Right ventricle myocardium superior (tissue), 1 donor: ENCODE measurements around the gene RASGRF2. TPM values are rescaled to one million over a fixed set of nuclear protein-coding genes. Genes with fewer than 3 reads are reported as not detected.
"Not testable (repeated sequence)": the region's sequence is repeated elsewhere in the genome, so short reads cannot be mapped to it uniquely, and the experiment has no call there.

ENCODE experiments used
- ATAC-seq: fragments of 200-7000 bp; cut with Tn5 transposase; one replicate; pipeline ENCODE4 v1.9.1; 2020; ENCODE audit warnings: mild to moderate bottlenecking; ENCODE audit not compliant: poor library complexity
- DNase-seq: peaks from one replicate; pipeline ENCODE4 v3.0.0-alpha.2; 2020
- intact Hi-C: fragments of 100-400 bp; cut with DNase I; formaldehyde crosslinking; loops from one replicate; pipeline ENCODE4 v1.11.2; 2022
- total RNA-seq: library from RNA; stranded (reverse); fragmentation: NEBNext Ultra II Directional; extraction: Animal tissue kit (Norgen Biotek cat#: 25700); gene quantifications from one replicate; pipeline ENCODE4 v1.2.1, GENCODE V29; 2021
- donor health status: DM: no; HTN: yes; CAD: no; lungs with severe emphysema.

RASGRF2 gene
- total RNA-seq, 1 donor from 2014 or later = 6.4 TPM

GRCh38 chr5:81235287-81236072, 275.3 kb downstream of the RASGRF2 start:
- DNase-seq = peak; percentile 61
- intact Hi-C loops = no loop called here
- peak; percentile 49 for ATAC-seq

- intact Hi-C loops = no loop called here
- peak; percentile 44 for ATAC-seq
- no peak for DNase-seq
Measured at GRCh38 chr5:81238460-81238859, 278.3 kb downstream of the RASGRF2 start.

GRCh38 chr5:81239613-81240012, 279.4 kb downstream of the RASGRF2 start:
- intact Hi-C loops = no loop called here
- DNase-seq (no peak), ATAC-seq (no peak)

GRCh38 chr5:81241001-81241400, 280.8 kb downstream of the RASGRF2 start:
- no peak for DNase-seq
- ATAC-seq = no peak
- intact Hi-C loops = no loop called here

DNA sequence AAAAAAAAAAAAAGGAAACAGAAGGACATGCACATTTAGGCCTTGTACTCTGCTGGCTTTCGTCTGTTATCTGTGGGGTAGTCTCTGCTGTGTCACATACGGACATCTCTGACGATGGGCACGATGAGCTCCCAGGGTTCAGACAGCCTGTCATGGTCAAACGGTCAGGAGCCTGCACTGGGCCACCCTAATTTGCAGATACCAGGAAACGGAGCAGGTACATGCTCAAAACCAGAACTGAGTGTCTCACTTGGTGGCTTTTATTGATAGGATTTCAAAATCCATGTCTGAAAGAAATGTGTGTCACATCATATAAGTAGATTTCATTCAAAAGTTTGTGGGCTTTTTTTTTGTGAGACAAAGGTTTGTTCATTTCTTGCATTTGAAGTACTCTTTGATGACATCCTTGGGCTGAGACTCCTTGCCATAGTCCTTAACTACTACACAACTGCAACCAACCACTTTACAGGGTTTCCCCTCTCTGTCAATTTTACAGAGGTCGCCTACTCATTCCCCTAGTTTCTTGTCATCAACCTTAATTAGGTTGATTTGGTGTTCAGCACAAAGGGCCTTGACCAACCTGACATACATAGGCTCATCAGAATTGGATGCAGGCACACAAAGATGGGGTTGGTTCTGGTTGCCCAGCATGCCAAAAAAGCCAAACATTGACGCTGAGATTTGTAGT, 281.9 kb downstream of the RASGRF2 start:
- DNase-seq = no peak
- intact Hi-C loops = no loop called here
- no peak for ATAC-seq

GRCh38 chr5:81242906-81243436, 282.8 kb downstream of the RASGRF2 start:
- no peak for DNase-seq
- intact Hi-C loops = no loop called here
- peak; percentile 25 for ATAC-seq

GRCh38 chr5:81244451-81244850, 284.3 kb downstream of the RASGRF2 start:
- no peak for DNase-seq
- intact Hi-C loops = no loop called here
- ATAC-seq = no peak

DNA sequence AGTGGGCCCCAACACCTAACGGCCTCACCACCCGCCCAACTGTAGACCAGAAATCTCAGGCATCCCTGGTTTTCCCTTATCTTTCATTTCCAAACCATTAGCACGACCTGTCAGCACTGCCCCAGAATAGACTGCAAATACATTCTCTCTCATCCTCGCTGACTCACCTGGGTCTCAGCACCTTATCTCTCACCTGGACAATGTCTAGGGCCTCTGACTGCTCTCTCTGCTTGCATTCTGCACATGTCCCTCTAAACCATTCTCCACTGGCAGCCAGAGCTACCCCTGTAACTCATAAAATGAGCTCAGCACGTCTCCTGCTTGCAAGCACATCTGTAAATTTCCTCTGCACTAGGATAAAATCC, 285.7 kb downstream of the RASGRF2 start:
- DNase-seq (no peak), ATAC-seq (no peak)
- intact Hi-C loops = no loop called here

DNA sequence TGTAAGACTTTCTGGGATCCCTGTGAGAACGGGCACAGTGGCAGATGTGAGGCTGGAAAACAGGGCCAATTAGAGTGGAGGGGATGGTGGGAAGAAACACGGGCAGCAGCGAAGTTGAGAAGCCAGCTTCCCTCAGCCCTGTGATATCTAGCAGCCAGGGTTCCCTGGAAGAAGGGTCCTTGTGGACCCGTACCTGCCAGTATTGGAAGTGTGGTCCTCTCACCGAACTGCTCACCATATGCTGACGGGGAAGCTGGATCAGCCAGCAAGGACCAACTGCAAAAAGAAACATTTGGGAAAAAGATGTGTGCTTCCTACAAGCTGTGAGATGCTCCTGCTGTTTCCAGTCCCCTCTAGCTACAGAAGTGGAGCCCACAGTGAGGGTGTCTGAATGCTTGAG, 286.5 kb downstream of the RASGRF2 start:
- DNase-seq = no peak
- no peak for ATAC-seq
- intact Hi-C loops = no loop called here

GRCh38 chr5:81247441-81247972, 287.3 kb downstream of the RASGRF2 start:
- no peak for DNase-seq
- no peak for ATAC-seq
- intact Hi-C loops = no loop called here

DNA sequence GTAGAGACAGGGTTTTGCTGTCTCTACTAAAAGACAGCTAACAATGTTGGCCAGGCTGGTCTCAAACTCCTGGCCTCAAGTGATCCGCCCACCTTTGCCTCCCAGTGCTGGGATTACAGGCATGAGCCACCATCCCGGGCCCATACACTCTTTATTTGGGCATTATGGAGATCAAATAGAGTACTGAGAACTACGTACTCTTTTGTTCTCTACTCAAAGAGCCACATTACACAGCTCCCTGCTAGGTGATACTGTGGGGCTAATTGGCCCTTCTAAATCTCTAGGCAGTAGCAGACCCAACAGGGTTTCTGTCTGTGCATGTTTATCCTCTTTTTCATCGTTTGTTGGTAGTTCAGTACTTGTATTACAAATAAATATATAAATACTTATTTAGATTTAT, 289.1 kb downstream of the RASGRF2 start:
- intact Hi-C loops = no loop called here
- no peak for DNase-seq
- no peak for ATAC-seq

DNA sequence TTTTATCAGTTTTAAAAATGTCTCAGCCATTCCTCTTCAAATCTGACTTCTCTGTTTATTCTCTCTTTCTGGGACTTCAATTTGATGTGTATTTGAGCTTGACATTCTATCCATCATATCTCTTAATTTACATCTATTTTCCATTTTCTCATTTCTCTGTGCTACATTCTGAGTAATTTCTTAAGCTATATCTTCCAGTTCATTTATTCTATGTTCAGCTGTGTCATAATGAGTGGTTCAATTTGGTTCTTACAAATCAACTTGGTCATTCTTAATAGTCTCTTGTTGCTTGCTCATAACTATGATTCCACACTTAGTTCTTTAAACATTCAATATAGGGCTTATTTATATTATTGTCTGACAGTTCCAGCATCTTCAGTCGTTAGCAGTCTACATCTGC, 289.8 kb downstream of the RASGRF2 start:
- ATAC-seq (no peak), DNase-seq (no peak)
- intact Hi-C loops = no loop called here

GRCh38 chr5:81251922-81252321, 291.8 kb downstream of the RASGRF2 start:
- DNase-seq = no peak

DNA sequence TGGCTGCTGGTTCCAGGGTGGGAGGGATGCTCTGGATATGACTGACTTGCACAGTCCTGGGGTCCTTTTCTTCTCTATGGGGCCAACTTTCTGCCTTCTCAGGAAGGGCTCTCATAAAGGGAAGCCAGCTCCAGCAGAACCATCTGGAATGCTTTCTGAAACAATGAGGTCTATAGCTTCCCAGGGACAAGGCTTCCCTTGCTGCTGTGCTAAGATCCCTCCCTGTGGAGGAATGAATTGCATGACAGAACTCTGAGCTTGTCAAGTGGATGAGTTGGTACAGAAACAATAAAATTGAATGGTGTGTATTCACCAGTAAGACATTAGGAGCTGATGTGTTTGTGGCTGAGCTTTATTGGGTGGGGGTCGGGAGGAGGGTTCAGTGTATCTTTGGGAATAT, 292.7 kb downstream of the RASGRF2 start:
- intact Hi-C loops = no loop called here
- ATAC-seq = no peak

More at GRCh38 chr5:81251922-81252321, 291.8 kb downstream of the RASGRF2 start:
- intact Hi-C loops = no loop called here
- ATAC-seq = peak; percentile 62

GRCh38 chr5:81253875-81254274, 293.7 kb downstream of the RASGRF2 start:
- intact Hi-C loops = no loop called here
- no peak for DNase-seq
- ATAC-seq = no peak

More for the DNA sequence above, 292.7 kb downstream of the RASGRF2 start:
- DNase-seq = no peak

- ATAC-seq (peak; percentile 3), DNase-seq (no peak)
- intact Hi-C loops = no loop called here
Measured at GRCh38 chr5:81254886-81255559, 294.9 kb downstream of the RASGRF2 start.

DNA sequence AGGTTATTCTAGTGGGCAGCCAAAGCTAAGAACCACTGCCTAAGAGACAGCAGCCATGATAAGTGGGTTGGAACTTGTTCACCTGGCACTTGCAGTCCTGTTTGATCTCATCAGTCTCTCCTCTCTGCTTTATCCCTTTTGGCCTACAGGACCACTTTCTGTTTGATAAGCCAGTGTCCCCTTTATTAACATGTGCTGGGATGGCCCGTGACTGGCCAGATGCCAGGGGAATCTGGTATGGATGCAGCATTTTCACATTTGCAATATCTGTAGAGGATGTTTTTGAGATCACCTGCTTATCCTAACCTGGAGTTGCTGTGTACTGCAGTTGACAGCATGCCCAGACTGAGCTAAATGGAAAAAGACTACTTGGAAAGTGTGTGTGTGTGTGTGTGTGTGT, 296.6 kb downstream of the RASGRF2 start:
- ATAC-seq (no peak), DNase-seq (no peak)
- intact Hi-C loops = no loop called here

DNA sequence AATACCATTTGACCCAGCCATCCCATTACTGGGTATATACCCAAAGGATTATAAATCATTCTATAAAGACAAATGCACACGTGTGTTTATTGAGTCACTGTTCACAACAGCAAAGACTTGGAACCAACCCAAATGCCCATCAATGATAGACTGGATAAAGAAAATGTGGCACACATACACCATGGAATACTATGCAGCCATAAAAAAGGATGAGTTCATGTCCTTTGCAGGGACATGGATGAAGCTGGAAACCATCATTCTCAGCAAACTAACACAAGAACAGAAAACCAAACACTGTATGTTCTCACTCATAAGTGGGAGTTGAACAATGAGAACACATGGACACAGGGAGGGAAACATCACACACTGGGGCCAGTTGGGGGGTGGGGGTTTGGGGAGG, 302.6 kb downstream of the RASGRF2 start:
- intact Hi-C loops, ATAC-seq, DNase-seq: not testable (repeated sequence)

DNA sequence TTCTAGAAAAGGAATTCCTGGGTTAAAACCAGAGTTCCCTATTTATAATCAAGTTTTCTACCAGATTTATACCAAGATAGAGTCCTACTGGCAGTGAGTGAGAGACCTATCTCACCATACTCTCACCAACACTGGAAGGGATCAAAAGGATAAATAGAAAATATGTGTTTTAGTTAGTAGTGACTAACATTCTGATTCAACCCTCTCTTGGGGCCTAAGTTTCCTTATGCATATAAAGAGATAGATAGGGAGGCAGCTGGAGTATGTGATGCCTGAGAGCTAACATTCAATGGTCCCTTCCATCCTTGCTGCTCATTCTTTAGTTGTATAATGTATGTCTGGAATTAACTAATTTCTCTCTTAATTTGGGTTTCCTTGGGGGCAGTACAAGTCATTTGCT, 304.9 kb downstream of the RASGRF2 start:
- DNase-seq (no peak), ATAC-seq (no peak)
- intact Hi-C loops = no loop called here
